Stimulated activated CD4-positive, alpha-beta T cell treated with anti-CD3 and anti-CD28 coated beads, Interleukin-4, amount 100 ng/mL, for 24 hours (primary cell): ENCODE measurements around the gene LHX1.

Experiments
- DNase-seq: peaks from one replicate; pipeline ENCODE4 v3.0.0-alpha.2; 2020

Gene LHX1

DNA sequence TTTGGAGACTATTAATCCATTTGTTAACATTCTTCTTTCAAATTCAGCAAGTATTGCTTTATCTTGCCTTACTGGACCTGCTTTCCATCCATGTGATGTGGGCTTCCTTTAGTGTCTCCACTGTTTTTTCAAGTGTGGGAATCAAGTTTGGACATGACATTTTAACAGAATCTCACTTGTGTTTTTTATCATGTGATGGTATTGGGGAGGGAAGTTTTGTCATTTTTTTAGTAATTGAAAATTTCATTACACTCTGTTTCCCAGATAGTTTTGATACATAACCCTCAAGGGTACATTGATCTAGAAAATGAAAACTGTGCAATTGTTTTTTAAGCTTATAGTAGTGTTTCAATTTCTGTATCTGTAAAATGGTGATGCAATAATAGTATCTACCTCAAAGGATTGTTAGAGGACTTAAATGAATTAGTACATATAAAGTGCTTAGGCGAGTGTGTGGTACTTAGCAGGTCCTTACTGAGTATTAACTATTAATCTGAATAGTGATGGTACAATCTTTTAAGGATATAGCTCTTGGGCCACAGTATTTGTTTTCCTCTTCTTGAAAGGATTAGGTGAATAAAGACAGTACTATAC, 38.7 kb downstream of the LHX1 start:
- no peak for DNase-seq

DNA sequence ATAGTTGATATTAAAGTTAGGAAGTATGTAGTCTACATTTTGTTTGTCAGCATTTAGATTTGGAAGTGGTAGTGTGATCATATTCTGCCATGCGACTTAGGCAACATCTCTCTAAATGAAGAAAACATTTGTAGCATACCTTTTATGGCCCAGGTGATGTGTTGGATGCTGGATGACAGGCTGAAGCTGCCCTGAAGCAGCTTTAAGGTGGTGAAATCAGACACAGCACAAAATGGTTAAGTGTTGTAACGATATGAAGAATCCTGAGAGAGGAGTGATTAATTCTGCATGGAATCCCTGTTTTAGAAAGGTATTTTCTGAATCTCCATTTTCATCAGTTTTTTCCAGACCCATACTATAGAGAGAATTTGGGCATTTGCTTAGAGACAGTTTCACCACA, 39.8 kb downstream of the LHX1 start:
- DNase-seq = no peak

DNA sequence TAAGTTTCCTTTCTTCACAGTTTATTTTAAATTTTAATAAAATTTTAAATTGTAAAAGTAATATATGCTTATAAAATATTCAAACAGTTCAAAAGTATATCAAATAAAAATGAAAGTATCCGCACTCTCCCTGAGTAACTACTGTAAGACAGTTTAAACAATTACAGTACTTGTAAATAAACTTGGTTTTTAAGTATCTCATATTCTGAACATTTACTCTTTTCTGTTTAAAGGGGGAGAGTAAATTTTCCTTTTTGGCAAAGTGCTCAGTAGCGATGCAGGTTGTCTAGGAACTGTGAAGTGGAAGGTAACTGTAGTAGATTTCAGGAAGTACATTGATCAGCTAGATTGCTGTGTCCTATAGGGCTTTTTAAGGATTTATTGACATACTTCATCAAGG, 40.3 kb downstream of the LHX1 start:
- no peak for DNase-seq

DNA sequence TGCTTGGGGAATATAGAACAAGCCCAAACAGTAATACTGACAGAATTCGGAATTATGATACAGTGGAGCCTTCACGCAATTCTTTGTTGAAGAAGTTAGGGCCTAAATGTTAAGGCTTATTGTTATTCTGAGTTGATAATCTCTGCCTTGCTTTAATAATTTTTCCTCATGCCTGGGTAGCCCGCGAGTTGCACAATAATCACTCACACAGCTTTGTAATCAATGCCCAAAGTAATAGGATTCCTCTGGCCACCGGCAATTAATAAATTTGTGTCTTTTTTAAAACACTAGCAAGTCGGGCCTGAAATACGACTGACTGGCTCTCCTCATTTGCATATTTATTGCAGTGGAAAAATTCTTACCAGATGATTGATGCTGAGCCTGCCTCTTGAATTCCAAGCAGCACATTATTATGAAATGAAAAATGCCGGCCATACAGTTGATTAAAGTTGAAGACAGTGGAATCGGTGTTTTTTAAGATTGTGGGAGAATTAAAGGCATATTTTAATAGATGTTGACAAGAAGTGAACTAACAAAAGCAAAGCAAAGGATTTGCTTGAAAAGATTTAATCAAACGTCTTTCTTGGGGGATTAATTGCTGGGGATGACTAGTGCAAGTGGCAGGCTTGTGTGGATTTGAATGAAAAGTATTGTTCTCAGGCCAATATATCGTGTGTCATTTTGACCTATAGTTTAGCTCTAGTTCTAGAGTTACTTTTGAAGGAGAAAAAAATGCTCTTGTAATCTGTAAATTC, 41.7 kb downstream of the LHX1 start:
- DNase-seq = no peak

DNA sequence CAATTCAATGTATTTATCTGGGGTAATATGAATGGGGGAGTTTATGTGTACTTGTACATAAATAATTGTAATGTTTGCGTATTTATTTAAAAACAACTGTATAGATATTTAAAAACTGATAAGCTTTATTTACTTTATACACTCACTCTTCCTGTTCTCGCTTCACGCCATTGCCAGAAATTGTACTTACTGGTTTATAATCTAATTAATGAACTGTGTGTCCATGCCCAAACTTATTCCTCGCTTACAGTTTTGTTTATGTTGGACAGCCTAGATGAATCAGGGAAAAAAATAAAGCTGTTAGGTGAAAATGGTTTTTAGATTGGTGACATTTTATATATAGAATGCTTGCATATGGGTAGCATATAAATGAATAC, 42.3 kb downstream of the LHX1 start:
- DNase-seq = no peak

DNA sequence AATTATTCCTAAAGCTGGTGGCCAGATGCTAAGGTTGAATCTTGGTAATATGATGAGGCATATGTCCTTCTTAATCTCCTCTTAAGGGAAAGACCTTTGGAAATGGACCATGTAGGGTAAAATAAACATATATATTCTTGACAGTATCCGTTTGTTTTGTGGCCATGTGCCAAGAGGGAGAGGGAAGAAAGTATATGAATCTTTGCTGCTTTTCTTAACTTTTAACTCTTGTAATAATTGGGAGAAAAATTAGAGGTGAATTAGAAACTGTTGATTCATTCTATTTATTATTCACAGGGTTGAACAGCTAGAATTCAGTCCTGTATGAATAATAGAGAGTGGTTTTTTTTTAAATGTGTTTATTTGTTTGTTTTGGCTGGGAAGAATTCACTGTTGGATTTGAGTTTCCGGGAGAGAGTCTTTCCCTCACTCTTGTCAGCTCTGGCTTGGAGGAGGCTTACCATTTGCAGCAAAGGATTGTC, 43.0 kb downstream of the LHX1 start:
- no peak for DNase-seq

DNA sequence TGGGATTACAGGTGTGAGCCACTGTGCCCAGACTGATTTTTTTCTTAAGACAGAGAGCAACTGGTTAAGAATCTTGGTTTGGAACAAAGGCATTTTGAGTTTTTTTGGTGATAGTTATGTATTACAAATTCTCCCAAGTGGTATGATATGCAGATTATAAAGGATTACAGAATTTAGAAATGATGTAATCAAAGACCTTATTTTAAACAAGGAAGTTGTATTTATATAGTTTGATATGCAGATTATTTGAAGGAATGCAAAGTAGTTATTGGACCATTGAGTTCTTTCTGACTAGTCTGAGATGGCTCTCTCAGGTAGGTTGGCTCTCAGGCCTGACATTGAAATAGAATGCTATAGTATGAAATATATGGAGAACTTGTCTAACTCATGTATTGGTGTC, 46.3 kb downstream of the LHX1 start:
- no peak for DNase-seq

DNA sequence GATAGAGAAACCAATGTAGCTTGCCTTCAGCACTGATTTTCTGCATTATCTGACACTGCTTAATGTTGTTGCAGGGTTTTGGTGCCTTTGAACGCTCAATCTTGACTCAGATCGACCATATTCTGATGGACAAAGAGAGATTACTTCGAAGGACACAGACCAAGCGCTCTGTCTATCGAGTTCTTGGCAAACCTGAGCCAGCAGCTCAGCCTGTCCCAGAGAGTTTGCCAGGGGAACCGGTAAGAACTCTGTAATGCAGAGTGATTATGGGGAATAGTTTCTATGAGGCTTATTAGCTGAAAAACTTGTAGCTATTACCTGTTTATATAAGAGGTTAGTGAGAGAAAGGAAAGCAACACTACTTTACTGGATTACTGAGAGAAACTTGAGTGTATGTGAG, 51.9 kb downstream of the LHX1 start:
- DNase-seq = no peak

DNA sequence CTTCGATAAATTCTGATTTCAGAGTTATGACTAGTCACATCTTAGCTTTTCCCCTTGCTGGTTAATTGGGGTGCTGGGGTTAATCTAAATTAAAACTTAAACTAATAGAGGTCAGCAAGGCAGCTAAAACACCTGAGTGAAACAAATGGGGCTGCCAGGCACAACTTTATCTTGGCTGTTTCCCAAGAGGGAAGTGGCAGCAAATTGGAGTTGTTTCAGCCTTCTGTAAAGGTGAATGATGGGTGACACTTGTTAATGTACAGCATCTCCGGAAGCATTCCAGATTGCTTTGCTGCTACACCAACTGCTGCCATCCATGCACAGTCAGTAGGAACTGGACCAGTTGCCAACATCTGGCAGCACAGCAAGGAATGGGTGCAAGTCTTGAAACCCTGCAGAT, 55.4 kb downstream of the LHX1 start:
- no peak for DNase-seq

DNA sequence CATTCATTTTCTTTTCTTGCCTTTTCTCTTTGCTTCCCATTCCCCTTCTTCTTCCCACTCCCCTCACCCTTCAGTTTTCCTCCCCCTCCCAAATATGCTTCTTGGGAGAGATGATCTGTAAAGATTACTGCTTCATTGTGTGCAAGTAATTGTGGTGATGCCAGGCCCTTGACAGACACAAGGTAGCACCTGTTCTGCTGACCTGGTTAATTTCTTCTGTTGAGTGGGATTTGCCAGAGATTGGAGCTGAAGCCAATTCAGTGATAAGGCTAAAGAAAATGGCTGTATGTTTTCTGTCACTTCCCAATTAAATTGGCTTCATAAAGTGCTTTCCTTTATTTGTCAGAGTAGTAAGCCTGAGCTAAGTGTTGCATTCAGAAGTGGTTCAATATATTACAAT, 56.0 kb downstream of the LHX1 start:
- no peak for DNase-seq
